HepG2 (cell line): ENCODE measurements around the gene CGREF1. TPM values are rescaled to one million over a fixed set of nuclear protein-coding genes. Genes with fewer than 3 reads are reported as not detected.

Source experiments
- AGO2 ChIP-seq: fragments of 200-400 bp; formaldehyde crosslinking; optimal IDR thresholded peaks from 2 replicates; pipeline ENCODE3; 2017; ENCODE audit warnings: mild to moderate bottlenecking, low read depth, low read length, moderate library complexity
- ASH2L ChIP-seq: fragments of 300-600, 200-600 bp; sonication (generic); IDR thresholded peaks from 2 replicates; pipeline ENCODE4 v1.7.0; 2017; ENCODE audit warnings: low read depth, mild to moderate bottlenecking, moderate library complexity, mixed read lengths, low read length; ENCODE audit not compliant: insufficient read length
- FOXO1 ChIP-seq: sonication (generic); formaldehyde crosslinking; IDR thresholded peaks from 2 replicates; pipeline ENCODE4 v1.4.0; 2020; ENCODE audit warnings: missing genetic modification reagents
- HNF1B ChIP-seq: sonication (generic); formaldehyde crosslinking; IDR thresholded peaks from 2 replicates; pipeline ENCODE4 v1.5.1; 2020; ENCODE audit warnings: mild to moderate bottlenecking, moderate library complexity, missing genetic modification reagents
- IRF1 ChIP-seq: sonication (generic); formaldehyde crosslinking; IDR thresholded peaks from 2 replicates; pipeline ENCODE4 v1.4.0; 2020; ENCODE audit warnings: low read depth, mild to moderate bottlenecking, missing genetic modification reagents
- KAT2B ChIP-seq: fragments of 150-350 bp; IDR thresholded peaks from 2 replicates; pipeline ENCODE4 v1.6.1; 2014; ENCODE audit warnings: low read depth, low read length, borderline replicate concordance
- KLF13 ChIP-seq: sonication (generic); formaldehyde crosslinking; IDR thresholded peaks from 2 replicates; pipeline ENCODE4 v1.4.0; 2020; ENCODE audit warnings: mild to moderate bottlenecking, missing genetic modification reagents
- MXI1 ChIP-seq: IDR thresholded peaks from 3 replicates; pipeline ENCODE4 v1.6.1; 2012; ENCODE audit warnings: low read depth, low read length, inconsistent platforms, borderline replicate concordance
- NFE2L2 ChIP-seq: fragments of 150-350 bp; IDR thresholded peaks from 2 replicates; pipeline ENCODE4 v1.6.1; 2014; ENCODE audit warnings: low read length
- POLR2A ChIP-seq, 2 experiments: IDR thresholded peaks; 2 replicates each; pipeline ENCODE4 v1.6.1; 2011; ENCODE audit warnings: low read depth in 2 of 2, low read length in 2 of 2, mild to moderate bottlenecking in 1 of 2, moderate library complexity in 1 of 2; ENCODE audit not compliant: insufficient read depth in 1 of 2
- POLR2AphosphoS5 ChIP-seq: IDR thresholded peaks from 2 replicates; pipeline ENCODE4 v1.6.1; 2012; ENCODE audit warnings: low read depth, low read length
- RXRA ChIP-seq: sonication (generic); formaldehyde crosslinking; IDR thresholded peaks from 2 replicates; pipeline ENCODE4 v1.5.1; 2020; ENCODE audit warnings: missing genetic modification reagents
- SALL2 ChIP-seq: sonication (generic); formaldehyde crosslinking; IDR thresholded peaks from 2 replicates; pipeline ENCODE4 v1.8.1; 2023; ENCODE audit warnings: mild to moderate bottlenecking, missing genetic modification reagents, inconsistent platforms
- SAP130 ChIP-seq: IDR thresholded peaks from 2 replicates; pipeline ENCODE4 v1.6.1; 2016; ENCODE audit warnings: low read depth
- SMAD3 ChIP-seq: sonication (generic); formaldehyde crosslinking; IDR thresholded peaks from 2 replicates; pipeline ENCODE4 v1.4.0; 2020; ENCODE audit warnings: missing genetic modification reagents
- SOX13 ChIP-seq, 3 experiments: fragments of 450-650 bp in 1 of 3; sonication (generic) in 1 of 3; formaldehyde crosslinking in 1 of 3; IDR thresholded peaks in 2 of 3; conservative IDR thresholded peaks in 1 of 3; 2 replicates each; pipeline versions ENCODE4 v1.5.0 to v1.6.1; 2016 to 2020; ENCODE audit warnings: antibody characterized with exemption in 1 of 3, mild to moderate bottlenecking in 1 of 3, missing compliant biosample characterization in 1 of 3, missing genetic modification reagents in 1 of 3, moderate library complexity in 1 of 3
- TBL1XR1 ChIP-seq: fragments of 150-350 bp; IDR thresholded peaks from 2 replicates; pipeline ENCODE4 v1.6.1; 2014; ENCODE audit warnings: borderline replicate concordance, low read length; ENCODE audit not compliant: partially characterized antibody
- ZBTB21 ChIP-seq: sonication (generic); formaldehyde crosslinking; IDR thresholded peaks from 2 replicates; pipeline ENCODE4 v1.4.0; 2020; ENCODE audit warnings: missing genetic modification reagents
- ZNF335 ChIP-seq: sonication (generic); formaldehyde crosslinking; IDR thresholded peaks from 2 replicates; pipeline ENCODE4 v1.4.0; 2020; ENCODE audit warnings: missing genetic modification reagents
- ZNF816 ChIP-seq: sonication (generic); formaldehyde crosslinking; IDR thresholded peaks from 2 replicates; pipeline ENCODE4 v1.8.0; 2022; ENCODE audit warnings: missing genetic modification reagents, mild to moderate bottlenecking, borderline replicate concordance
- polyA plus RNA-seq, 8 experiments: library from polyadenylated mRNA; depleted of rRNA in 3 of 8; stranded (reverse) in 7 of 8; unstranded in 1 of 8; fragments of >200 nt; fragmentation: Illumina TruSeq in 4 of 8; extraction: Trizol in 4 of 8; gene quantifications; 2 replicates each; pipeline versions ENCODE4 v1.2.1 to v1.2.3, GENCODE V29; 2011 to 2016; ENCODE audit warnings: low read depth in 4 of 8, missing spikeins in 1 of 8, mixed read lengths in 1 of 8; ENCODE audit not compliant: insufficient read depth in 1 of 8
- total RNA-seq, 5 experiments: library from RNA; depleted of rRNA; stranded (reverse); fragments of >200 nt; fragmentation: Illumina TruSeq; extraction: Trizol; gene quantifications; 2 replicates each; pipeline ENCODE4 v1.2.3, GENCODE V29; 2016; ENCODE audit warnings: low read depth in 1 of 5
- TF ChIP-seq, protein P1 (sequence below): sonication (generic); IDR thresholded peaks from 2 replicates; pipeline ENCODE4 v1.6.1; 2016; ENCODE audit warnings: low read depth, borderline replicate concordance

Gene CGREF1
- total and polyA plus RNA-seq, 2 of the 13 experiments (the other 11 are each of a cell fraction or from before 2014, with no cell fraction given): 13.9 to 23.4 TPM

DNA sequence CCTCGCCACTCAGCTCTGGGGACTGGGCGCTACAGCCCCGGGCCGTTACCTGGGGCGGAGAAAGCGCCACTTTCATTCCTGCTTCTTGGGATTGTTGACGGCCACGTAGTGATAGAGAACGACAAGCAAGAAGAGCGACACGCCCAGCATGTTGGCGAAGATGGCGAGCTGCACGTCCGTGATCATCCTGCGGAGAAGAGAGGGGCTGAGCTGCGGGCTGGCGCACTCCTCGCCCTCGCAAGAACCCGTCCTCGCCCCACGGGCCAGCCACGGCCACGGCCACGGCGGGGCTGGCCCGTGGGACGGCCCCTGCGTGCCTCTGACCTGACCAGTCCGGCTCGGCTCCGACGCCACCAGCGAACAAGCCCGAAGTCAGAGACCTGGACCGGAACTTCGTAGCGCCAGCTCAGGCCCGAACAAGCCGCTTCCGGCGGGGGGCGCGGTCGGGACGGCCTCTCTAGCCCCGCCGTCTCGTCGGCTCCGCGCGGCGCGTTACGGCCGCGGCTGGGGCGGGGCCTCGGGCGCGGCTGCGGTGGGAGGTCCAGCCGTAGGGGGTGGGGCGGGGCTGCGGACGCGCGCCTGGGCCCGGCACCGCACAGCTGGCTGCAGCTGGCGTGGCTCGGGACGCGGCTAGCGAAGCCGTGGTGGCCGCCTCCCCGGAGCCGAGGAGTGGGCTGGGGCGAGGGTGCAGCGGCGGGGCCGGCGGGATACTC, 47.5 kb downstream of the CGREF1 start, which contains the start of gene OST4 (continued):
- TF ChIP-seq IRF1 (CRISPR knock-in tag): no peak
- peak; percentile 46; the same call in 1 of the 2 replicates for TF ChIP-seq FOXO1
- no peak for TF ChIP-seq KLF13
- TF ChIP-seq MXI1: peak; percentile 84; the same call in 2 of the 3 replicates
- peak; percentile 86 for TF ChIP-seq AGO2
- no peak; the same call in 1 of the 2 replicates for TF ChIP-seq SOX13 (IDR thresholded peaks at IDR 0.05)
- peak in 1 of 2 experiments; percentile 58; a peak in 1 of 4 replicates for TF ChIP-seq SOX13 (CRISPR knock-in tag; conservative IDR thresholded peaks at IDR 0.05 in 1 of 2, IDR thresholded peaks at IDR 0.05 in 1 of 2)
- TF ChIP-seq, protein P1, sequence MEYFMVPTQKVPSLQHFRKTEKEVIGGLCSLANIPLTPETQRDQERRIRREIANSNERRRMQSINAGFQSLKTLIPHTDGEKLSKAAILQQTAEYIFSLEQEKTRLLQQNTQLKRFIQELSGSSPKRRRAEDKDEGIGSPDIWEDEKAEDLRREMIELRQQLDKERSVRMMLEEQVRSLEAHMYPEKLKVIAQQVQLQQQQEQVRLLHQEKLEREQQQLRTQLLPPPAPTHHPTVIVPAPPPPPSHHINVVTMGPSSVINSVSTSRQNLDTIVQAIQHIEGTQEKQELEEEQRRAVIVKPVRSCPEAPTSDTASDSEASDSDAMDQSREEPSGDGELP: peak; percentile 93; the same call in 1 of the 2 replicates
- no peak for TF ChIP-seq ZNF335
- no peak for TF ChIP-seq TBL1XR1
- TF ChIP-seq ZNF816: peak; percentile 82; the same call in 1 of the 2 replicates
- TF ChIP-seq NFE2L2: no peak
- peak; percentile 93 for TF ChIP-seq ZBTB21 (CRISPR knock-in tag)
- peak; percentile 98 for TF ChIP-seq POLR2AphosphoS5
- peak; percentile 51; the same call in 1 of the 2 replicates for TF ChIP-seq SALL2 (CRISPR knock-in tag)
- TF ChIP-seq POLR2A (IDR thresholded peaks at IDR 0.05; ENCODE audit: insufficient read depth in 1 of 2, low read depth in 2 of 2, low read length in 2 of 2): peak; percentile 93 to 97
- TF ChIP-seq KAT2B: no peak
- peak; percentile 70; the same call in 1 of the 2 replicates for TF ChIP-seq SMAD3 (CRISPR knock-in tag)
- peak; percentile 60 for TF ChIP-seq HNF1B (CRISPR knock-in tag)
- TF ChIP-seq SAP130 (CRISPR knock-in tag): peak; percentile 96
- peak; percentile 48; the same call in 1 of the 2 replicates for TF ChIP-seq RXRA (CRISPR knock-in tag)
- TF ChIP-seq ASH2L: peak; percentile 94
